Thyroid gland (tissue), 4 donors: ENCODE measurements around the gene PIH1D1.

Experiments used
- POLR2A ChIP-seq, 2 donors: fragments of 450-650 bp; IDR thresholded peaks; one replicate each; pipeline ENCODE4 v1.6.1; 2017; ENCODE audit warnings: antibody characterized with exemption in 2 of 2, mild to moderate bottlenecking in 2 of 2, moderate library complexity in 1 of 2
- TF ChIP-seq, protein P1 (sequence below), 6 experiments: fragments of 200-600 bp in 3 of 6; fragments of 450-650 bp in 3 of 6; sonication (generic) in 3 of 6; IDR thresholded peaks; one replicate each; pipeline ENCODE4 v1.5.1; 2016 to 2019; ENCODE audit warnings: antibody characterized with exemption in 6 of 6, mild to moderate bottlenecking in 2 of 6, inconsistent platforms in 1 of 6, moderate library complexity in 1 of 6

DNA sequence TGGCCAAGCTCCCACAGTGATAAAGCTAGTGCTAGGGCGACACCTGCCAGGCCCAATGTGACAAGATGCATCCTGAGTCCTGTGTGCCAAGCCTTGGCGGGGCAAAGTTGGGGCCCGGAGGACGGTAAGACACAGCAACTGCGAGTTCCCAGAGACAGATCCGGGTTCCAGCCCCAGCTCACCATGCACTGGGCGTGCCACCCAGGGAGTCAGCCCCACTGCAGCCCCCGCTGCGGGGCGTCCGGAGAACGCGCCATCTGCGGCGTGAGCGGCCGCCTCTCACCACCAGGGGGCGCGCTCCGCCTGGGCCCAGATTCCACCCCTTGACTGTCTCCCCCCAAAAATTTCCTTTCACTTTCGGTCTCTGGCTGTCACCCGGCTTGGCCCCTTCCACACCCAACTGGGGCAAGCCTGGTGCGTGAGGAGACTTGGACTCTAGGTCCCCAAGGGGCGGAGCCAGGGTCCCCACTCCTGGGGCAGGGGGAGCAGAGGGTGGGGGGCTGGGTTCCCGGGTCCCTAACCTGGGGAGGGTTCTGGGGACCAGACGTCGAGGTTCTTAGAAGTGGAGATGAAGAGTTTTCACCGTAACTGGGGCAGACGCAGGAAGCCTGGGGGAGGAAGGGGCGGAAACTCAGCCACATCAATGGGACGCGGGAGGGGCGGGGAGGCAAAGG is 22.4 kb upstream of the PIH1D1 start, which contains the start of gene FLT3LG:
- peak in 1 of 2 donors; percentile 25 for TF ChIP-seq POLR2A (IDR thresholded peaks at IDR 0.05)
- TF ChIP-seq, protein P1, sequence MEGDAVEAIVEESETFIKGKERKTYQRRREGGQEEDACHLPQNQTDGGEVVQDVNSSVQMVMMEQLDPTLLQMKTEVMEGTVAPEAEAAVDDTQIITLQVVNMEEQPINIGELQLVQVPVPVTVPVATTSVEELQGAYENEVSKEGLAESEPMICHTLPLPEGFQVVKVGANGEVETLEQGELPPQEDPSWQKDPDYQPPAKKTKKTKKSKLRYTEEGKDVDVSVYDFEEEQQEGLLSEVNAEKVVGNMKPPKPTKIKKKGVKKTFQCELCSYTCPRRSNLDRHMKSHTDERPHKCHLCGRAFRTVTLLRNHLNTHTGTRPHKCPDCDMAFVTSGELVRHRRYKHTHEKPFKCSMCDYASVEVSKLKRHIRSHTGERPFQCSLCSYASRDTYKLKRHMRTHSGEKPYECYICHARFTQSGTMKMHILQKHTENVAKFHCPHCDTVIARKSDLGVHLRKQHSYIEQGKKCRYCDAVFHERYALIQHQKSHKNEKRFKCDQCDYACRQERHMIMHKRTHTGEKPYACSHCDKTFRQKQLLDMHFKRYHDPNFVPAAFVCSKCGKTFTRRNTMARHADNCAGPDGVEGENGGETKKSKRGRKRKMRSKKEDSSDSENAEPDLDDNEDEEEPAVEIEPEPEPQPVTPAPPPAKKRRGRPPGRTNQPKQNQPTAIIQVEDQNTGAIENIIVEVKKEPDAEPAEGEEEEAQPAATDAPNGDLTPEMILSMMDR (IDR thresholded peaks at IDR 0.05), result peak; percentile 74 to 99 (median 96)
